Loucy (cell line): ENCODE results near the gene FAM131A.
A peak's percentile ranks its signal among the peaks of the same experiment; 100 is the strongest.

ENCODE experiments used
- H2AFZ ChIP-seq: fragments of 200-600 bp; sonication (generic); 2 replicates; pipeline ENCODE4 v1.6.0; 2016; ENCODE audit warnings: antibody characterized with exemption, mild to moderate bottlenecking, low read length, moderate library complexity
- H3F3A ChIP-seq: fragments of 200-600 bp; 2 replicates; pipeline ENCODE4 v1.6.0; 2016; ENCODE audit warnings: antibody characterized with exemption, low read depth, mild to moderate bottlenecking
- H3K27me3 ChIP-seq: fragments of 200-600 bp; sonication (generic); 2 replicates; pipeline ENCODE4 v1.6.1; 2014; ENCODE audit warnings: low read length, mild to moderate bottlenecking; ENCODE audit not compliant: insufficient read depth, poor library complexity, severe bottlenecking
- H3K36me3 ChIP-seq: fragments of 200-600 bp; sonication (generic); 2 replicates; pipeline ENCODE4 v1.6.1; 2016; ENCODE audit warnings: low read length; ENCODE audit not compliant: insufficient read depth
- H3K4me1 ChIP-seq: fragments of 200-600 bp; sonication (generic); 2 replicates; pipeline ENCODE4 v1.5.1; 2014; ENCODE audit warnings: low read length, mild to moderate bottlenecking; ENCODE audit not compliant: insufficient read depth, poor library complexity, severe bottlenecking
- H3K4me2 ChIP-seq: fragments of 200-600 bp; sonication (generic); 2 replicates; pipeline ENCODE4 v1.6.0; 2014; ENCODE audit warnings: antibody characterized with exemption, low read length, low read depth, mild to moderate bottlenecking; ENCODE audit not compliant: poor library complexity, severe bottlenecking
- H3K4me3 ChIP-seq: fragments of 200-600 bp; sonication (generic); 2 replicates; pipeline ENCODE4 v1.5.1; 2014; ENCODE audit warnings: low read length, mild to moderate bottlenecking, mixed read lengths; ENCODE audit not compliant: poor library complexity, severe bottlenecking
- H3K79me2 ChIP-seq: fragments of 200-600 bp; sonication (generic); 2 replicates; pipeline ENCODE4 v1.6.1; 2014; ENCODE audit warnings: low read length; ENCODE audit not compliant: insufficient read depth
- H3K9ac ChIP-seq: fragments of 200-600 bp; sonication (generic); 2 replicates; pipeline ENCODE4 v1.6.0; 2014; ENCODE audit warnings: mild to moderate bottlenecking, low read depth, low read length, moderate library complexity; ENCODE audit not compliant: poor library complexity, severe bottlenecking
- H3K9me2 ChIP-seq: fragments of 200-600 bp; sonication (generic); replicated peaks from 2 replicates; pipeline ENCODE4 v1.6.1; 2016; ENCODE audit warnings: low read depth, low read length, mixed read lengths
- H3K9me3 ChIP-seq: fragments of 200-600 bp; sonication (generic); 2 replicates; pipeline ENCODE4 v1.6.1; 2014; ENCODE audit warnings: mild to moderate bottlenecking, antibody characterized with exemption, low read length, low read depth; ENCODE audit not compliant: insufficient read depth
- H4K20me1 ChIP-seq: fragments of 200-600 bp; sonication (generic); 2 replicates; pipeline ENCODE4 v1.6.0; 2014; ENCODE audit warnings: antibody characterized with exemption, low read length, mild to moderate bottlenecking; ENCODE audit not compliant: insufficient read depth, poor library complexity, severe bottlenecking
- EZH2phosphoT487 ChIP-seq: fragments of 200-600 bp; IDR thresholded peaks from 2 replicates; pipeline ENCODE4 v1.6.1; 2018; ENCODE audit warnings: antibody characterized with exemption, mild to moderate bottlenecking, moderate library complexity, borderline replicate concordance
- TF ChIP-seq, protein P1 (sequence below): fragments of 200-600 bp; sonication (generic); conservative IDR thresholded peaks from 2 replicates; pipeline ENCODE4 v1.5.1; 2014; ENCODE audit warnings: mild to moderate bottlenecking, antibody characterized with exemption, low read length

Gene FAM131A

DNA sequence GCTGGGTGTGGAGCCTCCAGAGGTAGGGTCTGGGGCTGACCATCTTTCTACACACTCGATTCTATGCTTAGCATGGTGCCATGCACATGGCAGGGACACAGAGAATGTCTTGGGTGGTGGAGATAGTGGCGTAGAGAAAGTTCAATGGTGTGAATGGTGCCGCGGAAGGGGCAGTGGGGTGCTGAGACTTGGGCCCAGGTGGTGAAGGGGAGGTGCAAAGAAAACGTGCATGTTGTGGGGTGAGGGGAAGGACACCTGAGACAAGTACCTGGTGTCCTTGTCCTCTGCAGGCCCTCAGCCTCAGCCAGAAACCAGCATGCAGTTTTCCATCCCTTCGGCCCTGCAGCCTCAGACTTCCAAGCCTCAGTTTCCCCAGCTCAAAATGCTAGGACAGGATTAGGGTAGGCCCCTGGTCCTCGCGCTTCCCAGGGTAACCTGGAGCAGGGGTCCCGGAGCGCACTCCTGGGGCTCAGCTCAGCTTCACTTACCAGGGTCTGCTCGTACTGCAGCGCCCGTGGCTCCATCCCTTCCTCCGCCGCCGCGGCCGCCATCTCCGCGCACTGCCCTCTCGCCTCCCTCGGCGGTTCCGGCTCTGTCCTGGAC is 23.6 kb downstream of the FAM131A start:
- Histone ChIP-seq H3K4me2 (peak overlapping the region; percentile 86), H3K9me3 (no peaks in the 10 kb centered on the region), H2AFZ (peak overlapping the region; percentile 75), H3K27me3 (no peaks in the 10 kb centered on the region), H3F3A (no peaks in the 10 kb centered on the region), H3K4me1 (peaks cover 23% of the 10 kb centered on the region), H3K9me2 (no peaks in the 10 kb centered on the region), H3K36me3 (no peaks in the 10 kb centered on the region), H3K4me3 (peak overlapping the region; percentile 85), H3K9ac (peak overlapping the region; percentile 68), H4K20me1 (peaks cover 15% of the 10 kb centered on the region), H3K79me2 (peaks cover 40% of the 10 kb centered on the region)
- TF ChIP-seq EZH2phosphoT487: no peak
- TF ChIP-seq, protein P1, sequence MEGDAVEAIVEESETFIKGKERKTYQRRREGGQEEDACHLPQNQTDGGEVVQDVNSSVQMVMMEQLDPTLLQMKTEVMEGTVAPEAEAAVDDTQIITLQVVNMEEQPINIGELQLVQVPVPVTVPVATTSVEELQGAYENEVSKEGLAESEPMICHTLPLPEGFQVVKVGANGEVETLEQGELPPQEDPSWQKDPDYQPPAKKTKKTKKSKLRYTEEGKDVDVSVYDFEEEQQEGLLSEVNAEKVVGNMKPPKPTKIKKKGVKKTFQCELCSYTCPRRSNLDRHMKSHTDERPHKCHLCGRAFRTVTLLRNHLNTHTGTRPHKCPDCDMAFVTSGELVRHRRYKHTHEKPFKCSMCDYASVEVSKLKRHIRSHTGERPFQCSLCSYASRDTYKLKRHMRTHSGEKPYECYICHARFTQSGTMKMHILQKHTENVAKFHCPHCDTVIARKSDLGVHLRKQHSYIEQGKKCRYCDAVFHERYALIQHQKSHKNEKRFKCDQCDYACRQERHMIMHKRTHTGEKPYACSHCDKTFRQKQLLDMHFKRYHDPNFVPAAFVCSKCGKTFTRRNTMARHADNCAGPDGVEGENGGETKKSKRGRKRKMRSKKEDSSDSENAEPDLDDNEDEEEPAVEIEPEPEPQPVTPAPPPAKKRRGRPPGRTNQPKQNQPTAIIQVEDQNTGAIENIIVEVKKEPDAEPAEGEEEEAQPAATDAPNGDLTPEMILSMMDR: no peak

DNA sequence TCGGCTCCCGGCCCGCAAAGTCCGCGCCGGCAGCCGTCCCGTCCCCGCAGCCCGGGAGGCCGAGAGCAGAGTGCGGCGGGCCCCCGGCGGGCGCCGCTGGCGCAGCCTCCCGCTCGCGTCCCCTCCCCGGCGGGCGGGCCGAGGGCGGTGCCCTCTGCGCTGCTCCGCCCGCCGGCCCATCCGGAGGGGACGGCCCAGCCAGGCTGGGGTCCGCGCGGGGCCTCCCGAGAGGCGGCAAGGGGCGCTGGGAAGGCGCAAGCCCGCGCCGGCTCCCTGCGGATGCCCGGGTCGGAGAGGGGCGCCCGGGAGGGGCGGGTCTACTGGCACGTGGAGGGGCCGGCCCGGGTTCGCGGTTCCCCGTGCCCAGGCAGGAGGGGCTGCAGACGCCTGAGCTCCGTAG is 24.1 kb downstream of the FAM131A start, which contains the start of the genes CLCN2 and POLR2H:
CLCN2 (minus strand) TSS at position 74 of the 400 bp plus-strand sequence. CDS start 126 bp downstream, outside the sequence.
POLR2H (plus strand) TSS at position 179 of the 400 bp plus-strand sequence. CDS start 1,783 bp downstream, outside the sequence.
- Histone ChIP-seq H3K9ac (peak within 1 kb of the TSS; percentile 91), H3K79me2 (peaks cover 43% of the 10 kb centered on the region), H4K20me1 (peaks cover 15% of the 10 kb centered on the region), H3K9me3 (no peaks in the 10 kb centered on the region), H2AFZ (peak within 1 kb of the TSS; percentile 90), H3F3A (no peaks in the 10 kb centered on the region), H3K27me3 (no peaks in the 10 kb centered on the region), H3K4me3 (peak within 1 kb of the TSS; percentile 85), H3K4me2 (peak within 1 kb of the TSS; percentile 86), H3K36me3 (peaks cover under 1% of the 10 kb centered on the region; the same call in 1 of the 2 replicates), H3K4me1 (peaks cover 24% of the 10 kb centered on the region), H3K9me2 (no peaks in the 10 kb centered on the region)
- no peak for TF ChIP-seq EZH2phosphoT487
- TF ChIP-seq, protein P1: no peak

DNA sequence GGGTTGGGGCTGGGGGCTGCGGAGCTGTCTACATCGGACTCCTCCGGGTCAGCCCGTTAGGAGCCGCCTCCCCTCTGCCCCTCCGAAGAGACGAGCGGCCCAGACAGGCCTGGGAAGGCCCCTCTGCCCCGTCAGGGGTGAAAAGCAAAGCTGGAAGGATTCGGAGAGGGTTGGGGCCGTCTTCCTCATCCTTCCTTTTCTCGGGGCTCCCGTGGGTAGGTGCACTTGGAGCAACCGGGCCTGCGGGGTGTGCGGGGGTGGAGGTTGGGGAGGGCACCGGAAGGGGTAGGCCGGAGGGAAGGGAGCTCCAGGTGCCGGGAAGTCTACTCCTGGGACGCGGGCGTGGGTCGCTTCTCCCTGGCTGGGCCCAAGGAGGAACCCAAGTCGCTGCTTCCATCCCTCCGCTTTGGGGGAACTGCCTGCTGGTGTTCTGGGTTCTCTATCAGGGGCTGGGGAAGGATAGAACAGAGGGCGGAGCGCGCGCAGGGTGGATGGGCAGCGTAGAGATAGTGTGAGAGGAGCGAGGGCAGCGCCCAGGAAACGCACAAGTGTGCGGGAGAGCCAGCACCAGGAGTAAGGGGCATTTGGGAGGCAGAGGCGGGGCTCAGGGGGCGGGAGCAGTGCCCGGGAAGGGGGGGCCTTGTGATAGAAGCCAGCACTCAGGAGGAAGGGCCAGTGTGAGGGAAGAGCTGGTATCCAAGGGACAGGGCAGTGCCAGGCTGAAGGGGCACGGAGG is 24.7 kb downstream of the FAM131A start:
- no peaks in the 10 kb centered on the region for H3K27me3 ChIP-seq
- H3K4me2 ChIP-seq: peak overlapping the region; percentile 73
- H3K9me2 ChIP-seq: no peaks in the 10 kb centered on the region
- no peaks in the 10 kb centered on the region for H3K9me3 ChIP-seq
- peak overlapping the region; percentile 91 for H3K9ac ChIP-seq
- H2AFZ ChIP-seq: peak overlapping the region; percentile 90
- H3K36me3 ChIP-seq: peaks cover 4% of the 10 kb centered on the region; the same call in 1 of the 2 replicates
- peaks cover 15% of the 10 kb centered on the region for H4K20me1 ChIP-seq
- peaks cover 26% of the 10 kb centered on the region for H3K4me1 ChIP-seq
- H3F3A ChIP-seq: no peaks in the 10 kb centered on the region
- peak overlapping the region; percentile 85 for H3K4me3 ChIP-seq
- TF ChIP-seq, protein P1: no peak
- no peak for TF ChIP-seq EZH2phosphoT487
- H3K79me2 ChIP-seq: peaks cover 43% of the 10 kb centered on the region
